NCI-H2227 (cell line): ENCODE data around the gene GALNT14.

ENCODE experiments used
- DNase-seq: peaks from one replicate; lab custom pipeline; 2025; ENCODE audit not compliant: unreplicated experiment; lab: John Stamatoyannopoulos, UW

The GALNT14 gene

DNA sequence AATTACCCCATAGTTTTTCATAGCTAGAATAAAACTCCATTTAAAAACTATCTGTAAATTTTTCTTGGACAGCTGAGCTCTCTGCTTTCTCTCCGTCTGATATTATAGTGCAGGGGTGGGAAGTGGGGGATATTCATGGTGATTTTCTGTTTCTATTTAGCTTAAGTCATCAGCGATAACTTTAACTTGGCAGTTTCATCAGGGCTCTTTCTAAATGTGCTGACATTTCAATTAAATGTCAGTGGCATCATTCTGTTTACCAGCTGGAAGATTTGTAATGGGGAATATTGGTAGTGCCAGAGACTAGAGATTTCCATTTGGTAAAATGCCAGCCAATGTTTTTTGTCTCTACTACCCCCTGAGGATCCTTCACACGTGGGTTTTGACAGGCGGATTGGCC is 277.5 kb downstream of the GALNT14 start:
- DNase-seq = no peak
